NCI-H2107 (cell line): ENCODE data around the gene PAEP.

Source experiments
- DNase-seq: peaks from one replicate; lab custom pipeline; 2025; lab: John Stamatoyannopoulos, UW

Gene PAEP

DNA sequence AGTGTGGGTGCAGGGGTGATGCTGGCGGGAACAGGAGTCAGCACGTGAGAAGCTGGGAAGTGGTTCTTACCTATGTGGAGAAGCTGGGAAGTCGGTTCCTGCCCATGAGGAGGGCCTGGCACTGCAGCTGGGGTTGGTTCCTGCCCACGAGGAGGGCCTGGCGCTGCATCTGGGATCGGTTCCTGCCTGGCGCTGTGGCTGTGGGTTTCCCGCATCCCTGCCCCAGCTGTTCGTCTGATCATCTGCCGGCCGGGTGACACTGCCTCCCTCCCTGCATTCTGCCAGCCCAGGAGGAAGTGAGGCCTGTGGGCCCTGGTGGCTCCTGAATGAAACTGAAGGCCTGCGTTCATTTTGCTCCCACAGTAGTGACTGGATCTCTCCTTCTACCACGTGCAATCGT is 10.5 kb upstream of the PAEP start:
- DNase-seq: no peak

DNA sequence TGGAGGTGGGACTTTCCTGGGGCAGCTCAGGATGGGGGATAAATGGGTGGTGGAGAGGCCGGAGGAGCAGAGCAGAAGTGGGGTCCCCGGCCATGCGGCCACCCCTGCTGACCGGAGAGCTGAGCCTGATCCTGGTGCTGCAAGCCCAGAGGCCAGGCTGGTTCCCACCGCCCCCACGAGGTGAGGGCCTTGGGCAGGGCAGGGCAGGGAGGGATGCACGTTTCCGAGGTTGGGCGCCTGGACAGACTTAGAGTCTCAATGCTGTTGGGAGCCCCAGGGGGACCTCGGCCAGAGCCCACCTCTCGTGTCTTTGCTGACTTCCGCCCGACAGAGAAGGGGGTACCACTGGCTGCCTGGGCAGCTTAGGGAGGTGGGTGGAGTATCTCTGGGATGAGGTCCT is 10.1 kb upstream of the PAEP start:
- DNase-seq: no peak

DNA sequence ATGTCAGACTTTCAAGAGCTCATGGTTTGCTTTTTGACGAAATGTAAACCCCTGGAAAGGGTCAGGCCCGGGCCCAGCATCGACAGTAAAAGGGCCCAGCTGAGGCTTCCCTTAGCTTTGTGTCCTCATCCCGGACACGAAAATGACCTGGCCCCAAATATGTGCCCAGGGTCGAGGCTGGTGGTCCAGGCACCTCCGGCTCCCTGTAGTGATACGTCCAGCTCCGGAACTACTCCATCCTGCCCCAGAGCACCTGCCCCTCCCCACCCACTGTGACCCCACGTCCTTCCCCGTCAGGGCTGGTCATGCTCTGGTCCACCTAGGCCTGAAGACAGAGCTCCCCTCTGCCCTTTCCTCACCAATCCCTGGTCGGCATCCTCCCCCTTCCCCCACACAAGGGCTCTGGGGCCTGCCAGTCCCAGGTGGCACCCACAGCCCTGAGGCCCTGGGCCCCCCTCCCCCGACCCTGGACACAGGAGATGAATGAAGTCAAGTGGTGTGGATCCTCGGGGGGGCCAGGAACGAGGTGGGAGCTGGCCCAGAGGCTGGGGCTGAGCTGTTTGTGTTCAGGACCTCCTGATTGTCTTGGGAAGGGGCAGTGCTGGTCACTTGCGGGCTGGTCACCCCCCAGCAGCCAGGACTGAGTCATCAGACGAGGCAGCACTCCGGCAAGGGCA is 9.4 kb upstream of the PAEP start:
- no peak for DNase-seq

DNA sequence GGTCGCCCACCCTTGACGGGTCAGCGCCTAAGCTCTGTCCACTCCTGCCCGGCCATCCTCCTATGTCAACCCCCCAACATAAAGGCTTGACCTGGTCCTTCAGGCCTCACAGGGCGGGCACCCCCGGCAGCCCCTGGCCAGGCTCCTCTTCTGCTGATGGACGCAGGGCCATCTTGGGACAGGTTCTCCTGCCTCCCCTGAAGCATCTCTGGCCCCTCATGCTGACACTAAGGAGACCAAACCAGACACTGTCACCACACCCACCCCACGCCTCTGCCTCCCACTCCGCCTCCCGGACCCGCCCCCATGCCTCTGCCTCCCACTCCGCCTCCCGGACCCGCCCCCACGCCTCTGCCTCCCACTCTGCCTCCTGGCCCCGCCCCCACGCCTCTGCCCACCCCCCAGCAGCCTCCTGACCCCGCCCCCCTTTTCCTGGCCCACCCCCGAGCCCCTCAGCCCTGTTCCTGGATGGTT is 8.8 kb upstream of the PAEP start:
- DNase-seq: no peak

DNA sequence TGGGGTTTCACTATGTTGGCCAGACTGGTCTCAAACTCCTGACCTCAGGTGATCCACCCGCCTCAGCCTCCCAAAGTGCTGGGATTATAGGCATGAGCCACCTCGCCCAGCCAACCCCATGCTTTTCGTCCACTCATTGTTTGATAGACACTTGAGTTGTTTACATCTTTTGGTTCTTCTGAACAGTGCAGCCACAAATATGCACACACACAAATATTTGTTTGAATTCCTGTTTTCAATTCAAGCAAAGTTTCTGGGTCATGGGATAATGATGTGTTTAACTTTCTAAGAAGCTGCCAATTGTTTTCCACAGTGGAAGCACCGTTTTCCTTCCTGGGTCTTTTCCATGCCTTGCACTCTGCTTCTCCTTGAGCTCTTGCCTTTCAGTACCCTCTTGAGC is 6.8 kb upstream of the PAEP start:
- DNase-seq: no peak

DNA sequence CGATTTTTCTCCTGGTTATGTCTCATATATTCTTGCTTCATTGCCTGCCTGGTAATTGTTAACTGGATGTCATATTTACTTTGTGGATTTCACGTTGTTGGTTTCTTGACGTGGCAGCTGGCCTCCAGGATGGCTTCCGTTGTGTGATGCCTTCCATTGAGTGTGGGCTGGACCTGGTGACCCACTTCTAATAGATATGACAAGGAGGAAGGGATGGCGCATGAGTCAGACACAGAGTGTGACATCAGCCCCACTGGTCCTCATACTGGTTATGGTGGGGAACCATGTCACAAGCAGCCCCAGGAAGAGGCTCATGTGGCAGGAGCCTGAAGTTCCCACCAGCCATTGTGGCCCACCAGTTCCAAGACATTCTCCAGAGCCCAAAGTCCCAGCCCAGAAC is 6.4 kb upstream of the PAEP start:
- no peak for DNase-seq

DNA sequence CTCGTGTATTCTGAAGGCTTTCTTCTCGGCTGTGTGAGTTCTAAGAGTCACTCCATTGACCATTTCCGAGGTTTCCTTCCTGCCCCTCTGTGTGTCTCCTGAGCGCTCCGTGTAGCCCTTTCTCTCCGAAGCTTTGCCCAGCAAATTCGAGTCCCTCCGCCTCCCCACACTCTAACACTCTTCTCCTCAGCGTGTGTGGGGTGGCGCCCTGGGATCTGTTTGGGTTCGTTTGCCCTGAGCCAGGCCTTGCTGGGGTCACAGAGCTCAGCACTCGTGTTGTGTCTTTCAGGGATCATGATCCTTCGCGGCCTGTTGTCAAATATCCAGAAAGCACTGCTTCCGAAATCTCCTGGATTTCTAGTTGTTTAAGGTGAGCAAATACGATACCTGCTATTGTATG is 5.6 kb upstream of the PAEP start:
- DNase-seq: no peak

DNA sequence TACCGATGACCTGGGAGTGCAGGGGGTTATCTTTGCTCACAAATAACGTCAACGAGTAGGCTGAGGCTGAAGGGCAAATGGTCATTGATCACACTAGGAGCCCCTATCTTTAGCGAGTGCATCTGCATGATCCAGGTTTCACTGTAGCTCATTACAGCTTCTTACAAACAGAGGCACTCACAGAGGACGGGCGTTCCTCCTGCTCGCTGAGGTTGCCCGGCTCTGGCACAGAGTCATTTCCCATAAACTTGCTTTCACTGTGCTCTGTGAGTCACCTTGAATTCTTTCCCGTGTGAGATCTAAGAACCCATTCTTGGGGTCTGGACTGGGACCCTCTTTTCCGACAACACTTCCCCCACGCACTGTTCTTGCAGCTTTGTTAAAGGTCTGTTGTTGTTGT is 1.9 kb upstream of the PAEP start:
- DNase-seq: no peak

DNA sequence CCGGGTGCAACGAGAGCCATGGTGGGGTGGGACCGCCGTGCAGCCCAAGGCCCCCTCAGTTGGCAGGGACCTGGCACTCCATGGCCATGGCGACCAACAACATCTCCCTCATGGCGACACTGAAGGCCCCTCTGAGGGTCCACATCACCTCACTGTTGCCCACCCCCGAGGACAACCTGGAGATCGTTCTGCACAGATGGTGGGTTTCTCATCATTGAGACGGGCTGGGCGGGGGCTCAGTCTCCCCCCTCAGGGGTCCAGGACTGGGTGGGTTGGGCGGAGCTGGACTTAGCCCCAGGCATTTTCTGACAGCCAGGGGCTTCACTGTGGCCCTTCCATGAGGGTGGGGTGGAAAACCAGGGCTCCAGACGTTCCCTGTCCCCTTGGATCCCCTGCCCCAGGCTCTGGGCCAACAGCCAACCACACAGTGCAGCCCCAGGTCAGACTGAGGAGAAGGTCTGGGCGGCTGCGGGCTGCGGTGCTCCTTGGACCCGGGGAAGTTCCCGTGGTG is 734 bp downstream of the PAEP start:
- DNase-seq: no peak

DNA sequence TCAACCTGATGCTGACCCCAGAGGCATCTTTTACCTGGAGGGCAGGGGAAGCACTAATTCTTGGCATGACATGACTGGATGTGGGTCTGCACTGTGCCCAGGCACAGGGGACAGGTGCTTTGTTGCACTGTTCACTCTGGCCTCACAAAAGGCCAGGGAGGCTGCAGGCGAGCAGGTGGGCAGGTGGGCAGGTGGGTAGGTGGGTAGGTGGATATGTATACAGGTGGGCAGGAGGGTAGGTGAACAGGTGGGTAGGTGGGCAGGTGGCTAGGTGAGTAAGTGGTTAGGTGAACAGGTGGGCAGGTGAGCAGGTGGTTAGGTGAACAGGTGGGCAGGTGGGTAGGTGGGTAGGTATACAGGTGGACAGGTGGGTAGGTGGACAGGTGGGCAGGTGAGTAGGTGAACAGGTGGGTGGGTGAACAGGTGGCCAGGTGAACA is 1.5 kb downstream of the PAEP start:
- no peak for DNase-seq

DNA sequence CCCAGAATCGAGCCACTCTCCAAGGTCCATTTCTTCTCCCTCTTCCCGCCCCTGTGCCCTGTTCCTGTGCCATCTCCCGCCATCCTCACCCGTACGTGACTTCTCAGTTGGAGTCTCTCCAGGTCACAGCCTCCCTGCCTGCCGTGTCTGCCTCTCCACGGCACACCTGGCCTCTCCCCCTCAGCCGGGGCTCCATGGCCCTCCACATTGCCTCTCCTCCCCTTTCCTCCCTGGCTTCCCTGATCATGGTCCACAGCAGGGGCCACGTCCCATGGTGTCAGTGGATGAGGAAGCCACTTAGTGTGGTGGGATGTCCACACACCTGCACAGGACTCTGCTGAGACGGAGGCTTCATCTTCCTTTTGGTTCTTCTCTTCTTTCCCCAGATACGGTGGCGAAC is 2.3 kb downstream of the PAEP start:
- DNase-seq: no peak

DNA sequence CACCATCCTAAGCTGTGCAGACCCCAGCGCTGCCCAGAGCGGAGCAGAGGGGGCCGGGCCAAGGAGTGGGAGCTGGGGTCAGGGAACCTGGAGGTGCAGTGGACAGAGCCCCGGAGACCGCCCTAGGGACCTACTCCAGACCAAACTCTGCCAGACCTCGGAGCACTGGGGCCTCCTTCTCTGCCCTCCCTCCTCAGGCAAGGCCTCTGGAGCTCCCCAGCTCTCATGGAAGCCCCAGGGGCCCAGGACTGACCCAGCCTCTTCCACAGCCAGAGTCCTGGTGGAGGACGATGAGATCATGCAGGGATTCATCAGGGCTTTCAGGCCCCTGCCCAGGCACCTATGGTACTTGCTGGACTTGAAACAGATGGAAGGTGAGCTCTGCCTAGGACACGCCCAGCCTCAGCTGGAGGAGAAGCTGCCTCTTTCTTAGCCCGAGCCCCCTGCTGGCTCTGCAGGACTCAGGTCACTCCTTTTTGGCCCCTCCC is 3.6 kb downstream of the PAEP start:
- no peak for DNase-seq

DNA sequence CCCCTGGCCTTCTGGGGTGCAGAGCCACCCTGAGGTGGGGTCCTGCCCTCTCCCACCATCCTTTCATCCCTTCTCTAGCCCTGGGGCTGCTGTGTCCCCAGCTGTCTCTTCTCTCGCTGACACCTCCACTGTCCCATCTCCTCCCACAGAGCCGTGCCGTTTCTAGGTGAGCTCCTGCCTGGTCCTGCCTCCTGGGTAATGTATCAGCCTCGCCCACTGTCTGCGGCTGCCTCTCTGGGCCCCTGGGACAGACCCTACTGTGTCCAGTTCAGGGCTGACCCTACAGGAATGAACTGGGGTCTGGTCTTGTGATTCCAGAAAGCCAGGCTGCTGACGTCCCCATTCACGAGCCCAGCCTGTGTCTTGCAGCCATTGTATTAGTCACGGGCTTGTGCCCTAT is 4.1 kb downstream of the PAEP start:
- DNase-seq: no peak

DNA sequence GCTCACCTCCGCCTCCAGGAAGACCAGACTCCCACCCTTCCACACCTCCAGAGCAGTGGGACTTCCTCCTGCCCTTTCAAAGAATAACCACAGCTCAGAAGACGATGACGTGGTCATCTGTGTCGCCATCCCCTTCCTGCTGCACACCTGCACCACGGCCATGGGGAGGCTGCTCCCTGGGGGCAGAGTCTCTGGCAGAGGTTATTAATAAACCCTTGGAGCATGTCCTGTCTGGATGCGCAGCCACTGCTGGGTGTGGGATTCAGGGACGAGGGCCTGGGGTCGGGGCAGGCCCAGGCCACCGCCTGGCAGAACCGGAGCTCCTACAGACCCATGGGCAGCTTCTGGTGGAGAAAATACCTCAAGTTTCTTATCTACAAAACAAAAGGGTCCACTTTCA is 5.0 kb downstream of the PAEP start:
- DNase-seq: no peak

DNA sequence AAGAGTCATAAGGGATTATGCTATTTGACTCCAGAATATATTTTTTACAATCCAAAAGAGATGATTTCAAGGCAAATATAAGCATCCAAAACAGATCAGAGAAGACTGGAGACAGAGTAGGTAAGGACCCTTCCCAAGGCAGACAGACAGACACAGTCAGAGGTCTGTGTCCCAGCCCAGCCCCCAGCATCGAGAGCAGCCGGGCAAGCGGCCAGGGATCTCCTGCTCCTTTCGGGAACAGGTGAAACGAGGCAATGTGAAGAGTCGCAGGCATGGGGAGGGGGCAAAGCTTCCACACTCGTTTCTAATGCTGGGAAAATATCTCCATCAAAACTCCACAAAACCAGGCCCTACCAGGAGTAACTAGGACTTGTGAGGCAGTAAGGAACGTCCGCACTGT is 5.8 kb downstream of the PAEP start:
- no peak for DNase-seq

DNA sequence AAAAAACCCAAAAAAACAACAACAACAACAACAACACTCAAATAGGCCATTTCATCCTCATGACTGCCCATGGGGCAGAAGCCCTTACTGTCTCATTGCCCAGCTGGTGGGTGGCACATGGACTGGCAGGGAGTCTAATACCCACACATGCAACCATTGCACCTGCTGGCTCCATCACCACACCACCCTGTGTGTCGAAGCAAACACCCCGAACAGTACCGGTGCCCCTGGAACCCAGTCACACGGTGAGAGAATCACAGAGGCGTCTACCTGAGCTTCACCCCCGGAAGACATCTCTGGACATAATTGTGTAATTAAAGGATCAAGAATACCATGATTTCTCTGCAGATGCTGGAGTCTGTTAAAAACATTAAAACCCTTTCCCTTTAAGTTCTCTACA is 6.5 kb downstream of the PAEP start:
- DNase-seq: no peak

DNA sequence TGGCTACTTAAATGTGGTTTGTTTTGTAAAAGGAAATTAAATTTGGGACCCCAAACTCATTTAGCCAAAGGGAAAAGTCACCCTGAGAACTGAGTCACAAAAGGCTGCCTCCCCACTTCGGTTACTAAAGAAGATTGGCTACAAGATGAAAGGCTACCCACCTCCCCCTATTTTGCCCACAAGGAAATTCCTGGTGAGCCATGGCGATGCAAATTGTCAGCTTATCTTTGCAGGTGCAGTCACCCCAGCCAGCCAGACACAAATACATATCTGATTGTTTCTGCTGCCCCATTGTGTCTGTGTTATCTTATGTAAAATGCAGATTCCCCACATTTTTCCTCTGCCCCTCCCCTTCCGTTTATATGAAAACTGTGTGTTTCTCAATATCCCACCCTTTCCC is 8.9 kb downstream of the PAEP start:
- no peak for DNase-seq

DNA sequence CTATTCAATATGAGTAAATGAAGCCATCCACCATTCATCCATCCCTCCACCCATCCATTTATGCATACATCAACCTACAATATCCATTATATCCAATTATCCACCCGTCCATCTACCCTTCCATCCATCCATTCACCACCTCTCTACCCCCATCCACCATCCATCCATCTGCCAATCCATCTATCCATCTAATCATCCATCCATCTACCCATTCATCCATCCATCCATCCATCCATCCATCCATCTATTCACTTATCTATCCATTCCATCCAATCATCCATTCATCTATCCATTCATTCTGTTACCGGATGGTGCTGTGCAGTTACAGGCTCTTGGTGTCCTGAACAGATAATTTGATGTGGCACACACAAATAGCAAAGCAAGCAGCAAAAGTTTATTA is 10.7 kb downstream of the PAEP start:
- DNase-seq: no peak

DNA sequence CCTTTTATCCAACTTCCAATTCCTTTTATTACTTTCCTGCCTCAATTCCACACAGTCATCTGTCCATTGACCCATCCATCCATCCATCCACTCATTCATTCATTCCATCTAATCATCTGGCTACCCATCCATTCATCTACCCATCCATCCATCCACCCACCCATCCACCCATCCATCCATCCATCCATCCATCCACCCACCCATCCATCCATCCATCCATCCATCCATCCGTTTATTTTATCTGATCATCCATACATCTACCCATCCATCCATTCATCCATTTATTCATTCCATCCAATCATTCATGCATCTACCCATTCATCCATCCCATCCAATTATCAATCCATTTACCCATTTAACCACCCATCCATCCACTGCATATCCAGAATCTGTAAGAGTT is 11.6 kb downstream of the PAEP start:
- no peak for DNase-seq

DNA sequence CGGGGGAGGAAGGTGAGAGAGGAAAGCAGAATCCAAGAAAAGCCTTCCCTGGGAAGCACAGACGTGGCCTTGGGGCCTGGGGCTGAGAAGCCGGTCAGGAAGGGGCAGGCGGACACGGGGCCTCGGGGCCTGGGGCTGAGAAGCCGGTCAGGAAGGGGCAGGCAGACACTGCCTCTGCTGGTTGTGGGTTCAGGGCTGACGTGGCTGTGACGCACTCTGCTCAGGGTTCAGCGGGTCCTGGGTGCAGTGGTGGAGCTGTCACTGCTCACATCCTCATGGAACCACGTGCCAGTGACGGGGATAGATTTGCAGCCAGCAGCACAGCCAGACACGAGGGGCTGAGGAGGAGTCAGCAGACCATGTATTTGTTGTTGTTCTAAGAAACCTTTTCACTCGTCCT is 12.8 kb downstream of the PAEP start:
- no peak for DNase-seq

DNA sequence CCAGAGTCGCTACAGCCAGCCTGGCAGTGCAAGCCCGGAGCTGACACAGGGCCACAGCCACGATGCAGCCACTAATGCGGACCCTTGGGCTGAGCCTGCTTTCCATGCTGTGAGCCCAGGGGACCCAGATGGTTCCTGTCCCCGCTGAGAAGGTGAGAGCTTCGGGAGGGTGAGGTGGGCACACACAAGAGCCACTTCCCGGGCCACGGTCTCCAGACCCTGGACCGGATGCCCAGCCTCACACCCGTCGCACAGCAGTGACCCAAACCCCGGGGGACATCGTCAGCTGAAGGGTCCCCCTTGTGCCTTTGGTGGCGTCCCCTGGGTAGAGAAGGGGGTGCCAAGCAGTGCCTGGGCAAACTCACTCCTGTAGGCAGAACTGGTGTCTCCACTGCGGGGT is 13.4 kb downstream of the PAEP start:
- DNase-seq: no peak

DNA sequence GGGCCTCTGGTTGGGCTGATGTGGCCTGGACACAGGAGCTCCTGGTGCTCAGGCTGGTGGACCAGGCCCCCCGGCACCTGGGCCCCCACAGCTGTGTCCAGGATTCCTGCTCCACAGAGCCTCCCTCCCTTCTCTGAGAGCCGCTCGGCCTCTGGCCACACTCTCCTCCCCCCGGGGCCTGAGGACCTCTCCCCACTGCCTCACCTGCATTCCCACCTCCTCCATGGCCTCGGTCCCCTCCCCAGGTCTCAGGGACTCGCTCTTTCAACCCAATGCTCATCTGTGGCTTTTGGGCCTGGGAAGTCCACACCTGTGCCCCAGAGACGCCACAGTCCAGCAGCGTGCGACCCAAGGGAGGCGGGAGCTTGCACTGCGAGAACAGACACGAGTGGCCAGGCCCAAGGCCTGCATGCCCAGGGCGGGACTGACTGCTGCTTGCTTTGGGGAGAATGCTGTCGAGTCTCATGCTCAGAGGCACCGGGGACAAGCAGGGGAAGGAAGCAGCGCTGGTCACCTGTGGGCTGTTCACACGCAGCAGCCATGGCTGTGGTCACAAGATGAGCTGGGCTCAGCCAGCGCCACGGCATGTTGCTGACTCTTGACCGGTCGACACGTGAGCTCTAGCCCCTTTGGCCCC is 14.6 kb downstream of the PAEP start:
- DNase-seq: no peak

DNA sequence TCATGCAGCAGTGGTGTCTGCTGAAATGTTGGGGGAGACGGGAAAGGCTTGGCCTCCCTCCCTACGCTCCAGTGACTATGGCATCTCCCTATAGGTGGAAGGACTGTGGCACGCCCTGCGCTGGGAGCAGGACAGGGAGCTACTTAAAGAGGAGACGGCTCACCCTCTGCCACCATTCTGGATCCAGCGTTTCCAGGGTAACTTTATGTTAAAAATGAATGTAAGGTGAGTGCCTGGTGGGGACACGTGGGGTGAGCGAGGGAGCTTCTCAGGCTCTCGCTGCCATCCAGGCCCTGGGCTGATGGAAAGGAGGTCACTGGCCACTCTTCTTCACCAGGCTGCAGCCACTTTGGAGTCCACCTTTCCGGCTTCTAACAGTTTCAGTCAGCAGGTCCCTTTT is 15.7 kb downstream of the PAEP start:
- no peak for DNase-seq

DNA sequence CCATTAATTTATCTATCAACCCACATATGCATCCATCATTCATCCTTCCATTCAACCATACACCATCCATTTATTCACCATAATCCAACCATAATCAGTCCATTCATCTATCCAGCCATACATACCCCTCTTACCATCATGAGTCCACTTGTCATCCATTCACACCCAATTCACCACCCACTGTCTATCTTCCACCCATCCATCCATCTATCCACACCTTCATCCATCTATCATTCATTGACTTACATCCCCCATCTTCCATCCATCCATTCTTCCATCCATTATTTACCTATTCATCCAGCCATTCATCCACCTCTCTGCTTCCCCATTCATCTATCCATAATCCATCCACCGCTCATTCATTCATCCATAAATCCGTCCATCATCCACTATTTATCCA is 17.8 kb downstream of the PAEP start:
- no peak for DNase-seq
